DND-41 (cell line): Measurements from ENCODE around the gene HLA-A.

ENCODE experiments used
- ATAC-seq: fragments of 200-7000 bp; cut with Tn5 transposase; 3 replicates; pipeline ENCODE4 v1.9.1; 2021; ENCODE audit warnings: low read depth; ENCODE audit not compliant: insufficient read depth
- DNase-seq: peaks from one replicate; pipeline ENCODE4 v3.0.0-alpha.2; 2020
- H2AFZ ChIP-seq: 2 replicates; pipeline ENCODE4 v1.6.0; 2012; ENCODE audit warnings: low read depth, low read length
- H3K27ac ChIP-seq: 2 replicates; pipeline ENCODE4 v1.5.1; 2012; ENCODE audit warnings: low read length, inconsistent platforms
- H3K27me3 ChIP-seq: fragments of 200-600 bp; sonication (generic); 2 replicates; pipeline ENCODE4 v1.6.0; 2012; ENCODE audit warnings: low read length, mild to moderate bottlenecking, inconsistent platforms; ENCODE audit not compliant: insufficient read depth, poor library complexity
- H3K36me3 ChIP-seq: 2 replicates; pipeline ENCODE4 v1.5.1; 2012; ENCODE audit warnings: low read length, inconsistent platforms; ENCODE audit not compliant: insufficient read depth
- H3K4me1 ChIP-seq: 2 replicates; pipeline ENCODE4 v1.5.1; 2012; ENCODE audit warnings: mild to moderate bottlenecking, low read length; ENCODE audit not compliant: insufficient read depth
- H3K4me2 ChIP-seq: 2 replicates; pipeline ENCODE4 v1.6.0; 2012; ENCODE audit warnings: mild to moderate bottlenecking, moderate library complexity, low read length, inconsistent platforms; ENCODE audit not compliant: insufficient read depth
- H3K4me3 ChIP-seq, 2 experiments: fragments of 200-600 bp in 1 of 2; shearing (Covaris generic) in 1 of 2; 2 replicates each; pipeline ENCODE4 v1.5.1; 2012 to 2016; ENCODE audit warnings: inconsistent platforms in 2 of 2, low read length in 2 of 2, mild to moderate bottlenecking in 2 of 2, low read depth in 1 of 2, moderate library complexity in 1 of 2
- H3K79me2 ChIP-seq: 2 replicates; pipeline ENCODE4 v1.6.0; 2012; ENCODE audit warnings: low read length, inconsistent platforms; ENCODE audit not compliant: insufficient read depth
- H3K9ac ChIP-seq: 2 replicates; pipeline ENCODE4 v1.6.0; 2012; ENCODE audit warnings: low read depth, mild to moderate bottlenecking, inconsistent platforms, low read length, moderate library complexity
- H3K9me3 ChIP-seq: 2 replicates; pipeline ENCODE4 v1.5.1; 2012; ENCODE audit warnings: low read length, moderate library complexity, mild to moderate bottlenecking, inconsistent platforms; ENCODE audit not compliant: insufficient read depth, severe bottlenecking
- H4K20me1 ChIP-seq: 2 replicates; pipeline ENCODE4 v1.6.0; 2012; ENCODE audit warnings: low read length; ENCODE audit not compliant: insufficient read depth
- EZH2 ChIP-seq: IDR thresholded peaks from 3 replicates; pipeline ENCODE4 v1.6.1; 2012; ENCODE audit warnings: borderline replicate concordance, low read depth, mild to moderate bottlenecking, moderate library complexity, low read length, inconsistent platforms; ENCODE audit not compliant: severe bottlenecking
- TF ChIP-seq, protein P1 (sequence below): IDR thresholded peaks from 2 replicates; pipeline ENCODE4 v1.5.1; 2012; ENCODE audit warnings: borderline replicate concordance, low read length, moderate library complexity, mild to moderate bottlenecking; ENCODE audit not compliant: poor library complexity, severe bottlenecking; ENCODE audit errors: extremely low read depth

The HLA-A gene

DNA sequence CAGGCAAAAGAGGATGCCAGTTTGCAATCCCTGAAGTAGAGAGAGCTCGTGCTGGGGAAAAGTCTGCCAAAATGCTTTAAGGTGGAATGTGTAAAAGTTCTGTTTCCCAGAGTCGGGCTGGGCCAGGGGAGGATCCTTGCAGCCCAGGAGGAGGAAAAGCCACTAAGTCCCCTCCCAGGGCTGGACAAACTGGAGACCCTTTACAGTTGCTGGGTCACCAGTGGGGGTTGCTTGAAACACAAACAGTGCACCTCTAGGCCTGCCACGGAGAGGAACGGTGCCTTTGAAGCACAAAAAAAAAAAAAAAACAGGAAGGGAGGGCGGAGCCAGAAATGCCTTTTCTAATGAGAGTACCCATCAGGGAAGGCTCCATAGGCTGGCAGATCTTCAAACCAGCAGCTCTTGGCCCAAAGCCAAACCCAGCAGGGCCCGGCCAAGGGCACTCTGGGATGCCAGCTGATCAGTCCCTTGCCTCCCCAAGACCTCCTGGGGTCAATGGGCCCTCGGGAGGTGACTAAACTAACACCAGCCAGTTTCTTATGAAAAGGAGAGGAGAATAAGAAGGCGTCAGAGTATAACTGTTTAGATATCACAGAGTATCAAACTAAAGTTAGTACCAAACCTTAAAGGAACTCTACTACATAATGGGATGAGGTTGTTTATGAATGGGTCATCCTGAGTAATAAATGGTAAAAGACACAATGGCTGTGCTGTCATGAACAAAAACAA is 23.7 kb downstream of the HLA-A start:
- ATAC-seq: peak; percentile 60
- no peaks in the 10 kb centered on the region for H3K27me3 ChIP-seq

DNA sequence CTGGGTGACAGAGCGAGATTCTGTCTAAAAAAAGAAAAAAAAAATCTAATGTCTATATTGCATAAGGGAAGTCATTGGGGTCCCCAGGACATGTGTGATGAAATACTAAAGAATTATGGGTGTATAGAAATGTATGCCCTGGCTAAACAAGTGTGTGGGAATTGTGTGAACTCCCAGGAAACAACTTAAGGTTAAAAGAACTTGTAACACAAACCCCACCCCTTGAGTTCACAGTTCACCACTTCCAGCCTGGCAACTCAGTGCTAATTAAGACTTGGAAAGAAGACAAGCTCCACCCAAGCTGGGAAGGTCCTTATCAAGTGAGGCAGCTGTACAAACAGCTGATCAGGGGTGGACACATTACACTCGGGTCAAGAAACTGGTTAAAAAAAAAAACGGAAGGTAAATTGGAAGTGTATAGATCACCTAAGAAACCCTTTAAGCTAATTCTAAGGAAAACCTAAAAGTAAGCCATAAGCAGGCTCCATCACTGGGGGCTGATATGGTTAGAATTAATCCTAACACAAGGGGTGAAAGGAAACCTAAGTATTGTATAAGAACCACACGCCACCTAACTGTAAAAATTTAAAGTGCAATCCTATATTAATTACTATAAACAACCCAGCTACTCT is 25.2 kb downstream of the HLA-A start:
- ATAC-seq: no peak
- no peak overlapping the region for H2AFZ ChIP-seq

More for the DNA sequence above, 23.7 kb downstream of the HLA-A start:
- Histone ChIP-seq H2AFZ (peak overlapping the region; percentile 48; the same call in 1 of the 2 replicates), H4K20me1 (peaks cover 7% of the 10 kb centered on the region; the same call in 1 of the 2 replicates), H3K4me1 (peaks cover 32% of the 10 kb centered on the region), H3K4me2 (peak overlapping the region; percentile 70), H3K79me2 (peaks cover 20% of the 10 kb centered on the region), H3K9ac (peak overlapping the region; percentile 96), H3K4me3 (peak overlapping the region; percentile 65 to 74; a peak in 3 of 4 replicates), H3K9me3 (no peaks in the 10 kb centered on the region), H3K27ac (peak overlapping the region; percentile 100), H3K36me3 (peaks cover 6% of the 10 kb centered on the region; the same call in 1 of the 2 replicates)
- TF ChIP-seq EZH2: no peak
- TF ChIP-seq, protein P1, sequence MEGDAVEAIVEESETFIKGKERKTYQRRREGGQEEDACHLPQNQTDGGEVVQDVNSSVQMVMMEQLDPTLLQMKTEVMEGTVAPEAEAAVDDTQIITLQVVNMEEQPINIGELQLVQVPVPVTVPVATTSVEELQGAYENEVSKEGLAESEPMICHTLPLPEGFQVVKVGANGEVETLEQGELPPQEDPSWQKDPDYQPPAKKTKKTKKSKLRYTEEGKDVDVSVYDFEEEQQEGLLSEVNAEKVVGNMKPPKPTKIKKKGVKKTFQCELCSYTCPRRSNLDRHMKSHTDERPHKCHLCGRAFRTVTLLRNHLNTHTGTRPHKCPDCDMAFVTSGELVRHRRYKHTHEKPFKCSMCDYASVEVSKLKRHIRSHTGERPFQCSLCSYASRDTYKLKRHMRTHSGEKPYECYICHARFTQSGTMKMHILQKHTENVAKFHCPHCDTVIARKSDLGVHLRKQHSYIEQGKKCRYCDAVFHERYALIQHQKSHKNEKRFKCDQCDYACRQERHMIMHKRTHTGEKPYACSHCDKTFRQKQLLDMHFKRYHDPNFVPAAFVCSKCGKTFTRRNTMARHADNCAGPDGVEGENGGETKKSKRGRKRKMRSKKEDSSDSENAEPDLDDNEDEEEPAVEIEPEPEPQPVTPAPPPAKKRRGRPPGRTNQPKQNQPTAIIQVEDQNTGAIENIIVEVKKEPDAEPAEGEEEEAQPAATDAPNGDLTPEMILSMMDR: no peak
- peak; percentile 85 for DNase-seq

DNA sequence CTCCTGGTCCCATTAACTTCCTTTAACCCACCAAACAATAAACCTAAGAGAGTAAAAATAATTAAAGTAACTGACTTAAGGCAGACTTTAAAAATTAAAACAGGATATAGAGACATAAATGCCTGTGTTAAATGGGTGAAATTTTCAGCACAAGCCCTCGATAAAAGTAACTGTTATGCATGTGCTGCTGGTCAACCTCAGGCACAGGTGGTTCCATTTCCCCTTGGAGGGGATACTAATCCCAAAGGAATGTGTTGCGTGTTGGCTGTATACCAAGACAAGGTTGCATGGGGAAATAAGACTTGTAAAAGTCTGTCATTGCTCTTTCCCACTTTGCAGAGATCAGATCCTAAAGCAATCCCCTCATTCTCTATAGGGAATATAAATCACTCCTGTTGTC is 25.8 kb downstream of the HLA-A start:
- H3K4me3 ChIP-seq: no peak overlapping the region
- TF ChIP-seq, protein P1: no peak
- TF ChIP-seq EZH2: no peak
- peaks cover 20% of the 10 kb centered on the region for H3K79me2 ChIP-seq
- H3K27ac ChIP-seq: no peak overlapping the region
- ATAC-seq: no peak
- no peak overlapping the region for H2AFZ ChIP-seq
- H3K9ac ChIP-seq: no peak overlapping the region
- DNase-seq: no peak
- H3K4me2 ChIP-seq: no peak overlapping the region
- H3K27me3 ChIP-seq: no peaks in the 10 kb centered on the region
- peaks cover 35% of the 10 kb centered on the region for H3K4me1 ChIP-seq
- H4K20me1 ChIP-seq: peaks cover 7% of the 10 kb centered on the region; the same call in 1 of the 2 replicates
- H3K36me3 ChIP-seq: peaks cover 7% of the 10 kb centered on the region; the same call in 1 of the 2 replicates
- H3K9me3 ChIP-seq: no peaks in the 10 kb centered on the region

More for the DNA sequence above, 25.2 kb downstream of the HLA-A start:
- H3K36me3 ChIP-seq: peaks cover 7% of the 10 kb centered on the region; the same call in 1 of the 2 replicates
- H3K4me2 ChIP-seq: no peak overlapping the region; the same call in 1 of the 2 replicates
- H4K20me1 ChIP-seq: peaks cover 7% of the 10 kb centered on the region; the same call in 1 of the 2 replicates
- H3K9me3 ChIP-seq: no peaks in the 10 kb centered on the region
- no peaks in the 10 kb centered on the region for H3K27me3 ChIP-seq
- H3K79me2 ChIP-seq: peaks cover 20% of the 10 kb centered on the region
- H3K9ac ChIP-seq: no peak overlapping the region
- 0 out of 2 replicates have a peak overlapping the region, but pooled peaks have one; percentile 32 for H3K27ac ChIP-seq
- peaks cover 33% of the 10 kb centered on the region for H3K4me1 ChIP-seq
- DNase-seq: no peak
- no peak overlapping the region for H3K4me3 ChIP-seq
- TF ChIP-seq, protein P1: peak; percentile 33
- TF ChIP-seq EZH2: no peak
